Muscle of arm (tissue), 12 donors: ENCODE measurements around the gene HOXB13. TPM values are rescaled to one million over a fixed set of nuclear protein-coding genes. Genes with fewer than 3 reads are reported as not detected.

Experiments
- DNase-seq: peaks from one replicate; pipeline ENCODE4 v3.0.0-alpha.2; 2013
- polyA plus RNA-seq, 12 donors: library from polyadenylated mRNA; unstranded; fragments of 120-200 nt; gene quantifications; one replicate each; pipeline ENCODE4 v1.2.1, GENCODE V29; 2013; ENCODE audit not compliant: insufficient read length in 12 of 12

HOXB13 gene
- polyA plus RNA-seq, 12 donors, result 0.11 to 5.9 TPM; not detected in 10

- DNase-seq, result no peak
Measured at GRCh38 chr17:48711128-48711527, 17.4 kb downstream of the HOXB13 start.

- no peak for DNase-seq
Measured at GRCh38 chr17:48704361-48705248, 23.9 kb downstream of the HOXB13 start.

DNA sequence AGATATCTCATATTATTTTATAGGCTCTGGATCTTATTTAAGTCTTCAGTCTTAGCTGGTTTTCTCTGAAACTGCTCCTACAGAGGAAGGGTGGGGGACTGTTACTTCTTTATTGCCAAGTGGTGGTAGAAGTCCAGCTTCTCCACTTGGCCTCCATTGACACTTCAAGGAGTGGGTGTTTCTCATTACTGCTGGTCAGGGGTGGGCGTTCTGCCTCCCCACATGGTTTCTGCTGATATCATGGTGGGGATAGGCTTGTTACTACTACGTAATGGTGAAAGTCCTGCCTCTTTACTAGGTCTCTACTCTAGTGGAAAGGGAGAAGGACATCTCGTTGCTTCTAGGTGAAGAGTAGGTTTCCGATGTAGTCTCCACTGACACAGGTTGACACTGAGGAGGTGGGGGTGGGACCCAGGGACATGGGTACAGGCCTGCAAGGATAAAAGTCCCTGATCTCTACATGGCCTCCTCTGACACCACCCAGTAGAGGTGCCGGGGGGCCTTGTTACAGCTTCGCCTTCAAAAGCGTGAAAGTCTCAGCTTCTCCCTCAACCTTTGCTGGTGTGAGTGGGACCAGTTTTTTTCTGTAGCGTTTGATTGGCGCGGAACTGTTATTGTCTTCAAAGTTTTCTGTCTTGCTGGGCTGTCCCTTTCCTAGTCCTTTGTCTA, 26.6 kb downstream of the HOXB13 start:
- DNase-seq, result no peak

DNA sequence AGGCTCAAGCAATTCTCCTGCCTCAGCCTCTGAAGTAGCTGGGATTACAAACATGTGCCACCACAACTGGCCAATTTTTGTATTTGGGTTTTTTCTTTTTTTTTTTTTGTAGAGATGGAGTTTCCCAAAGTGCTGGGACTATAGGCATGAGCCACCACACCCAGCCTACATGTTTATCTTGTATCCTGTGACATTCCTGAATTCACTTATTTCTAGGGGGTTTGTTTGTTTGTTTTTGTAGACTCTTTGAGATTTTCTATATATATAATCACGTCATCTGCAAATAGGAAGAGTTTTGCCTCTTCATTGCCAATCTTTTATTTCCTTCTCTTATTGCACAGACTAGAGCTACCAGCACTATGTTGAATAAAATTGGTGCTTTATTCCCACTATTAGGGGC, 35.4 kb downstream of the HOXB13 start:
- DNase-seq, result no peak

DNA sequence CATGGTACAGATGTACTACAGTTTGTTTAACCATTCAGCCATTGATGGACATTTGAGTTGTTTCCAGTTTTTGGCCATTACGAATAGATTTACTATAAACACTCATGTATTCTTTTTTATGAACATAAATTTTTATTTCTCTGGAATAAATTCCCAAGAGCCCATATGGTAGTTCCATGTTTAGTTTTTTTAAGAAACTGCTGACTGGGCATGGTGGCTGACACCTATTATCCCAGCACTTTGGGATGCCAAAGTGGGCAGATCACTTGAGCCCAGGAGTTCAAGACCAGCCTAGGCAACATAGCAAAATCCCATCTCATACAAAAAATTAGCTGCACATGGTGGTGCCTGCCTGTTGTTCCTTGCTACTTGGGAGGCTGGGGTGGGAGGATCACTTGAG, 36.5 kb downstream of the HOXB13 start:
- DNase-seq, result no peak

GRCh38 chr17:48690655-48691054, 37.9 kb downstream of the HOXB13 start:
- no peak for DNase-seq

DNA sequence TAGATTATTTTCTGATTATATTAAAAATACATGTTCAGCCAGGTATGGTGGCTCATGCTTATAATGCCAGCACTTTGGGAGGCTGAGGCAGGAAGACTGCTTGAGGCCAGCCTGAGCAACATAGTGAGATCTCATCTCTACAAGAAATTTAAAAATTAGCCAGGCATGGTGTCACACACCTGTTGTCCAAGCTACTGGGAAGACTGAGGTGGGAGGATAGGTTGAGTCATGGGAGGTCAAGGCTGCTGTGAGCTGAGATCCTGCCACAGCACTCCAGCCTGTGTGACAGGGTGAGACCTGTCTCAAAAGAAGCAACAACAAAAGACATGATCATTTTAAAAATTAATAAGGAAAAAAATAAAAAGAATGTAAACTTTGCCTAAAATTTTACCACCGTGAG, 46.9 kb downstream of the HOXB13 start:
- no peak for DNase-seq

- DNase-seq, result no peak
Measured at GRCh38 chr17:48679385-48680096, 49.0 kb downstream of the HOXB13 start.

GRCh38 chr17:48678141-48678971, 50.2 kb downstream of the HOXB13 start:
- peak; percentile 31 for DNase-seq

DNA sequence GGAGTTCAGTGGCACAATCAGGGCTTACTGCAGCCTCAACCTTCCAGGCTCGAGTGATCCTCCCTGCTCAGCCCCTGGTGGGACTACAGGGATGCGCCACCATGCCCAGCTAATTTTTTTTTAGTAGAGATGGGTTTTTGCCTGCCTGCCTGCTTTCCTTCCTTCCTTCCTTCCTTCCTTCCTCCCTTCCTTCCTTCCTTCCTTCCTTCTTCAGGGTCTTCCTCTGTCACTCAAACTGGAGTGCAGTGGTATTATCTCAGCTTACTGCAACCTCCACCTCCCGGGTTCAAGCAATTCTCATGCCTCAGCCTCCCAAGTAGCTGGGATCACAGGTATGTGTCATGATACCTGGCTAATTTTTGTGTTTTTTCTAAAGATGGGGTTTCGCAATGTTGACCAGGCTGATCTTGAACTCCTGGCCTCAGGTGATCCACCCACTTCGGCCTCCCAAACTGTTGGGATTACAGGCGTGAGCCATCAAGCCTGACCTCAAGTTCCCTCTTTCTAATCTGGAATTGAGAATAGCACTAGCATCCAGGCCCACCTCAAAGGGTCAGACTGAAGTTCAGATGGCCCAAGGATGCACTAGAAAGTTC, 51.5 kb downstream of the HOXB13 start:
- no peak for DNase-seq

Other genes starting within 250 kb of the HOXB13 start
- gene HOXB1, start 197.7 kb downstream of the HOXB13 start, polyA plus RNA-seq, result not detected
- gene HOXB2, start 183.6 kb downstream of the HOXB13 start, polyA plus RNA-seq, result 10 to 100 TPM in 7 of 12 donors, 1 to 10 TPM in 4, not detected in 1; 5.5 to 16.3 (median 11.9) TPM
- 1 to 10 TPM in 9 of 12 donors, under 1 TPM in 2, not detected in 1; 0.69 to 4.5 (median 2.2) TPM for gene HOXB4, start 150.4 kb downstream of the HOXB13 start, polyA plus RNA-seq
- 10 to 100 TPM in 9 of 12 donors, 1 to 10 TPM in 2, not detected in 1; 4.0 to 42.9 (median 13.4) TPM for gene HOXB3, start 138.5 kb downstream of the HOXB13 start, polyA plus RNA-seq
- gene HOXB5, start 135.0 kb downstream of the HOXB13 start, polyA plus RNA-seq, result 10 to 100 TPM in 1 of 12 donors, 1 to 10 TPM in 4, under 1 TPM in 6, not detected in 1; 0.54 to 17.5 (median 0.93) TPM
- gene HOXB6, start 123.8 kb downstream of the HOXB13 start, polyA plus RNA-seq, result 1 to 10 TPM in 9 of 12 donors, under 1 TPM in 2, not detected in 1; 0.80 to 8.8 (median 1.4) TPM
- gene HOXB7, start 117.7 kb downstream of the HOXB13 start, polyA plus RNA-seq, result 10 to 100 TPM in 1 of 12 donors, 1 to 10 TPM in 10, not detected in 1; 1.5 to 12.5 (median 2.2) TPM
- 1 to 10 TPM in 2 of 12 donors, under 1 TPM in 7, not detected in 3; 0.07 to 1.9 (median 0.27) TPM for gene HOXB8, start 113.5 kb downstream of the HOXB13 start, polyA plus RNA-seq
- gene HOXB9, start 102.4 kb downstream of the HOXB13 start, polyA plus RNA-seq, result under 1 TPM in 10 of 12 donors, not detected in 2; 0.09 to 0.77 (median 0.40) TPM
- gene PRAC1, start 6.2 kb downstream of the HOXB13 start, polyA plus RNA-seq, result not detected
- gene PRAC2, start 5.6 kb downstream of the HOXB13 start, polyA plus RNA-seq, result not detected
- gene TTLL6, start 88.5 kb upstream of the HOXB13 start, polyA plus RNA-seq, result under 1 TPM in 1 of 12 donors, not detected in 11; 0.14 TPM
- 10 to 100 TPM in 11 of 12 donors, not detected in 1; 39.9 to 73.3 (median 53.9) TPM for gene CALCOCO2, start 102.3 kb upstream of the HOXB13 start, polyA plus RNA-seq
- gene ATP5MC1, start 164.0 kb upstream of the HOXB13 start, polyA plus RNA-seq, result 100 to 1,000 TPM in 10 of 12 donors, 10 to 100 TPM in 1, not detected in 1; 76.7 to 139 (median 131) TPM
- 100 to 1,000 TPM in 1 of 12 donors, 10 to 100 TPM in 10, not detected in 1; 53.0 to 103 (median 65.5) TPM for gene UBE2Z, start 179.7 kb upstream of the HOXB13 start, polyA plus RNA-seq
- 10 to 100 TPM in 11 of 12 donors, not detected in 1; 57.1 to 77.8 (median 67.8) TPM for gene SNF8, start 216.1 kb upstream of the HOXB13 start, polyA plus RNA-seq
- not detected for gene GIP, start 239.8 kb upstream of the HOXB13 start, polyA plus RNA-seq